PC-3 (cell line): Measurements from ENCODE around the gene ADAT3. TPM values are rescaled to one million over a fixed set of nuclear protein-coding genes. Genes with fewer than 3 reads are reported as not detected.
A peak's percentile ranks its signal among the peaks of the same experiment; 100 is the strongest.

ENCODE experiments used
- ATAC-seq: fragments of 200-7000 bp; cut with Tn5 transposase; 2 replicates; pipeline ENCODE4 v1.9.1; 2020; ENCODE audit warnings: mild to moderate bottlenecking, moderate library complexity
- BruUV-seq: library from RNA; stranded (reverse); fragments of 400-500 nt; replicated peaks from 2 replicates; lab custom pipeline; 2021; lab: Mats Ljungman, UMichigan
- CTCF ChIA-PET: fragments of 300-600 bp; sonication (Branson Sonifier 250); formaldehyde crosslinking; loops from one replicate; lab custom pipeline; 2022; ENCODE audit warnings: antibody characterized with exemption; lab: Charles Lee
- POLR2A ChIA-PET: fragments of 300-600 bp; sonication (Branson Sonifier 250); formaldehyde crosslinking; loops from one replicate; lab custom pipeline; 2022; ENCODE audit warnings: antibody characterized with exemption; ENCODE audit not compliant: unreplicated experiment; lab: Charles Lee
- DNase-seq: peaks from one replicate; pipeline ENCODE4 v3.0.0-alpha.2; 2015
- H2AFZ ChIP-seq: fragments of 300-600 bp; sonication (generic); 2 replicates; pipeline ENCODE4 v1.6.0; 2016; ENCODE audit warnings: antibody characterized with exemption, low read length
- H3F3A ChIP-seq: fragments of 300-600 bp; sonication (generic); one replicate; pipeline ENCODE4 v1.6.0; 2017; ENCODE audit warnings: antibody characterized with exemption, low read length, control low read depth, mild to moderate bottlenecking; ENCODE audit not compliant: unreplicated experiment
- H3K27ac ChIP-seq: fragments of 300-600 bp; sonication (generic); 2 replicates; pipeline ENCODE4 v1.5.1; 2016; ENCODE audit warnings: mild to moderate bottlenecking, low read length
- H3K27me3 ChIP-seq: fragments of 300-600 bp; sonication (generic); 2 replicates; pipeline ENCODE4 v1.6.1; 2016; ENCODE audit warnings: low read length, mixed read lengths
- H3K36me3 ChIP-seq: fragments of 300-600 bp; sonication (generic); 2 replicates; pipeline ENCODE4 v1.6.1; 2016; ENCODE audit warnings: low read depth, mixed run types, low read length, mixed read lengths
- H3K4me1 ChIP-seq: fragments of 300-600 bp; sonication (generic); 2 replicates; pipeline ENCODE4 v1.5.1; 2016; ENCODE audit warnings: low read length; ENCODE audit not compliant: insufficient read depth
- H3K4me2 ChIP-seq: fragments of 300-600 bp; sonication (generic); 2 replicates; pipeline ENCODE4 v1.6.0; 2016; ENCODE audit warnings: low read length
- H3K4me3 ChIP-seq: fragments of 300-600 bp; sonication (generic); 2 replicates; pipeline ENCODE4 v1.5.1; 2016; ENCODE audit warnings: mild to moderate bottlenecking, low read length, mixed read lengths
- H3K79me2 ChIP-seq: fragments of 300-600 bp; sonication (generic); 2 replicates; pipeline ENCODE4 v1.6.1; 2017; ENCODE audit warnings: low read length, mixed read lengths
- H3K9ac ChIP-seq: fragments of 300-600 bp; sonication (generic); 2 replicates; pipeline ENCODE4 v1.6.0; 2016; ENCODE audit warnings: mild to moderate bottlenecking, low read length
- H3K9me2 ChIP-seq: fragments of 300-600 bp; sonication (generic); replicated peaks from 2 replicates; pipeline ENCODE4 v1.6.1; 2016; ENCODE audit warnings: mixed run types, low read length, mixed read lengths
- H3K9me3 ChIP-seq: fragments of 300-600 bp; sonication (generic); 2 replicates; pipeline ENCODE4 v1.6.1; 2016; ENCODE audit warnings: low read length, mixed read lengths
- H4K20me1 ChIP-seq: fragments of 300-600 bp; sonication (generic); 2 replicates; pipeline ENCODE4 v1.6.1; 2016; ENCODE audit warnings: low read length, mixed read lengths
- EZH2 ChIP-seq: fragments of 300-600 bp; sonication (generic); IDR thresholded peaks from one replicate; pipeline ENCODE4 v1.6.1; 2017; ENCODE audit warnings: antibody characterized with exemption, mild to moderate bottlenecking, low read length; ENCODE audit not compliant: unreplicated experiment
- EZH2phosphoT487 ChIP-seq: fragments of 300-600 bp; sonication (generic); IDR thresholded peaks from 2 replicates; pipeline ENCODE4 v1.6.1; 2018; ENCODE audit warnings: mild to moderate bottlenecking, antibody characterized with exemption, low read length, borderline replicate concordance
- intact Hi-C: fragments of 100-400 bp; cut with micrococcal nuclease; formaldehyde crosslinking; loops from 2 replicates; pipeline ENCODE4 v1.9.0; 2023
- total RNA-seq: library from RNA; depleted of rRNA; stranded (reverse); fragments of >200 nt; gene quantifications from 2 replicates; pipeline ENCODE4 v1.2.3, GENCODE V29; 2014
- TF ChIP-seq, protein P1 (sequence below): fragments of 300-600 bp; sonication (generic); conservative IDR thresholded peaks from 2 replicates; pipeline ENCODE4 v1.5.1; 2017; ENCODE audit warnings: antibody characterized with exemption, low read depth, mild to moderate bottlenecking, low read length

ADAT3 gene
- total RNA-seq, 1 experiment from 2014 or later = 8.4 TPM

DNA sequence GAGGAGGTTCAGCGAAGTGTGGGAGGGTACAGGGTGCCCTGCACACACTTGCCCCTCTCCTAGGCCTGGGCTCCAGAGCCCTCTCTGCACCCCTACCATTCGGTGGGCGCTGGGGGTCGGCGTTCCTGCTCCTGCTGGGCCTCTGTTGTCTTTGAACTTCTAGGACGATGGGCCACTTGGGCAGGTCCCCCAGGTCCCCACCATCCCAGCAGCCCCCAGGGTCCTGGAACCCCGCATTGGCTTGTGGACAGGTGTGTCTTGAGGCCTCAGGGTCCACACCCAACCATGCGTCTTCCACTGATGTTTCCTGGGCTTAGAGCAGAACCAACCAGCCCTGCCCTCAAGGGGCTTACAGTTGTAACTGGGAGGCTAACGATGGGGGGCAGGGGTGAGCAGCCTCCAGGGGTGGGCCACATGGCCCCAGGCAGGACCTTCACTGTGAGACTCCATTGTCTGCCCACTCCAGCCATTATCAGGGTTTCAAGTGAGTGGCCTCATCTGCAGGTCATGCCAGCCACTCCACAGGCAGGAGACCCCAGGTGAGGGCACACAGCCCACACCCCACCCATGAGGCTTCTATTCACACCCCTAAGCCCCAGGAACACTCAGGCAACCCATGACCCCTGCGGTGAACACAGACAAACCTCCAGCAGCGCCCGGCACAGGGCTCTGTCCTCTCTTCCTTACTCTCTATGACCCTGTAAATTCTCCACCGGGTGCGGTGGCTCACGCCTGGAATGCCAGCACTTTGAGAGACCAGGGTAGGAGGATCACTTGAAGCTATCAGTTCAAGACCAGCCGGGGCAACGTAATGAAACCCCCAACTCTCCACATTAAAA, 39.8 kb upstream of the ADAT3 start:
- intact Hi-C loops = no loop called here
- Histone ChIP-seq H2AFZ (no peak overlapping the region), H3K4me2 (peak overlapping the region; percentile 95), H3K9me3 (no peaks in the 10 kb centered on the region), H3K9me2 (no peaks in the 10 kb centered on the region), H3K9ac (peak overlapping the region; percentile 97), H3K4me3 (peak overlapping the region; percentile 75; the same call in 1 of the 2 replicates), H3F3A (no peaks in the 10 kb centered on the region), H3K79me2 (peaks cover 23% of the 10 kb centered on the region), H3K4me1 (peaks cover 6% of the 10 kb centered on the region; the same call in 1 of the 2 replicates), H3K36me3 (no peaks in the 10 kb centered on the region), H3K27me3 (no peaks in the 10 kb centered on the region), H3K27ac (no peak overlapping the region), H4K20me1 (peaks cover 21% of the 10 kb centered on the region)
- no peak for DNase-seq
- no peak for TF ChIP-seq EZH2
- TF ChIP-seq EZH2phosphoT487 = no peak
- TF ChIP-seq, protein P1, sequence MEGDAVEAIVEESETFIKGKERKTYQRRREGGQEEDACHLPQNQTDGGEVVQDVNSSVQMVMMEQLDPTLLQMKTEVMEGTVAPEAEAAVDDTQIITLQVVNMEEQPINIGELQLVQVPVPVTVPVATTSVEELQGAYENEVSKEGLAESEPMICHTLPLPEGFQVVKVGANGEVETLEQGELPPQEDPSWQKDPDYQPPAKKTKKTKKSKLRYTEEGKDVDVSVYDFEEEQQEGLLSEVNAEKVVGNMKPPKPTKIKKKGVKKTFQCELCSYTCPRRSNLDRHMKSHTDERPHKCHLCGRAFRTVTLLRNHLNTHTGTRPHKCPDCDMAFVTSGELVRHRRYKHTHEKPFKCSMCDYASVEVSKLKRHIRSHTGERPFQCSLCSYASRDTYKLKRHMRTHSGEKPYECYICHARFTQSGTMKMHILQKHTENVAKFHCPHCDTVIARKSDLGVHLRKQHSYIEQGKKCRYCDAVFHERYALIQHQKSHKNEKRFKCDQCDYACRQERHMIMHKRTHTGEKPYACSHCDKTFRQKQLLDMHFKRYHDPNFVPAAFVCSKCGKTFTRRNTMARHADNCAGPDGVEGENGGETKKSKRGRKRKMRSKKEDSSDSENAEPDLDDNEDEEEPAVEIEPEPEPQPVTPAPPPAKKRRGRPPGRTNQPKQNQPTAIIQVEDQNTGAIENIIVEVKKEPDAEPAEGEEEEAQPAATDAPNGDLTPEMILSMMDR = no peak
- no peak for ATAC-seq
- ChIA-PET CTCF (interaction anchor here (1.1 kb wide), 1 partner anchor 10 kb away, joined by 5 read pairs; no protein-coding TSS in a partner anchor), POLR2A (interaction anchor here (0.5 kb wide), 1 partner anchor 552 kb away, joined by 6 read pairs; no protein-coding TSS in a partner anchor)
- no TSS peak for BruUV-seq

DNA sequence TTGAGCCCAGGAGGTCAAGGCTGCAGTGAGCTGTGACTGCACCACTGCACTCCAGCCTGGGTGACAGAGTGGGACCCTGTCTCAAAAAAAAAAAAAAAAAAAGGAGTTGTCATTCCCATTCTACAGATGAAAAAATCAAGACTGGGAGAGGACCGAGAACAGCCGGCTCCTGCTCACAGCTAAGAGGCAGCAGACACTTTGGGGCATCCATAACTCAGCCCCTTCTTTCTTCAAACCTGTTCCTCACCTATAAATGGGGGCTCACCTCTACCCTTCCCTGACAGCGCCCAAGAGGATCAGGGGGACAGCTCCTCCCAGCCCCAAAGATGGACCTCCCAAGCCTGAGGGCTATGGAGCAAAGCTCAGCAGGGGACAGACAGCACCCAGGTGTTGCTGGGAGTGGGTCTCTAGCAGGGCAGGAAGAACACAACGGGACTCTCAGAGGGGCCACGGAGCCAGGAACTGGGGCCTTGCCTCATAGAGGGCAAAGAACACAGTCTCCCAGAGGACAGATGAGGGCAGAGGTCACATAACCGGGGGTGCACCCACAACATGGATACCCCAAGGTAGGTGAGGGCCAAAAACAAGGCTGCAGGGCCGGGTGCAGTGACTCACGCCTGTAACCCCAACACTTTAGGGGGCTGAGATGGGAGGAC, 38.4 kb upstream of the ADAT3 start:
- TF ChIP-seq, protein P1 = no peak
- TF ChIP-seq EZH2 (no peak), EZH2phosphoT487 (no peak)
- no peaks in the 10 kb centered on the region for H3K36me3 ChIP-seq
- H3K4me3 ChIP-seq = no peak overlapping the region
- no peak overlapping the region for H3K4me2 ChIP-seq
- ChIA-PET CTCF (no interaction called here), POLR2A (no interaction called here)
- peaks cover 8% of the 10 kb centered on the region for H3K79me2 ChIP-seq
- H3F3A ChIP-seq = no peaks in the 10 kb centered on the region
- no peak overlapping the region for H2AFZ ChIP-seq
- H3K9ac ChIP-seq = no peak overlapping the region
- no TSS peak for BruUV-seq
- intact Hi-C loops = no loop called here
- no peak overlapping the region for H3K27ac ChIP-seq
- no peaks in the 10 kb centered on the region for H3K27me3 ChIP-seq
- H3K9me2 ChIP-seq = no peaks in the 10 kb centered on the region
- peaks cover 6% of the 10 kb centered on the region; the same call in 1 of the 2 replicates for H4K20me1 ChIP-seq
- ATAC-seq (no peak), DNase-seq (no peak)
- H3K9me3 ChIP-seq = no peaks in the 10 kb centered on the region
- peaks cover 2% of the 10 kb centered on the region; the same call in 1 of the 2 replicates for H3K4me1 ChIP-seq
